Dermis lymphatic vessel endothelial cell (primary cell): ENCODE measurements around the gene RBM23. TPM values are rescaled to one million over a fixed set of nuclear protein-coding genes. Genes with fewer than 3 reads are reported as not detected.

Experiments
- total RNA-seq: library from RNA; depleted of rRNA; stranded (reverse); fragments of >200 nt; gene quantifications from 2 replicates; pipeline ENCODE4 v1.2.1, GENCODE V29; 2014

Gene RBM23
- 49.2 and 55.0 TPM in 2 replicates for total RNA-seq

DNA sequence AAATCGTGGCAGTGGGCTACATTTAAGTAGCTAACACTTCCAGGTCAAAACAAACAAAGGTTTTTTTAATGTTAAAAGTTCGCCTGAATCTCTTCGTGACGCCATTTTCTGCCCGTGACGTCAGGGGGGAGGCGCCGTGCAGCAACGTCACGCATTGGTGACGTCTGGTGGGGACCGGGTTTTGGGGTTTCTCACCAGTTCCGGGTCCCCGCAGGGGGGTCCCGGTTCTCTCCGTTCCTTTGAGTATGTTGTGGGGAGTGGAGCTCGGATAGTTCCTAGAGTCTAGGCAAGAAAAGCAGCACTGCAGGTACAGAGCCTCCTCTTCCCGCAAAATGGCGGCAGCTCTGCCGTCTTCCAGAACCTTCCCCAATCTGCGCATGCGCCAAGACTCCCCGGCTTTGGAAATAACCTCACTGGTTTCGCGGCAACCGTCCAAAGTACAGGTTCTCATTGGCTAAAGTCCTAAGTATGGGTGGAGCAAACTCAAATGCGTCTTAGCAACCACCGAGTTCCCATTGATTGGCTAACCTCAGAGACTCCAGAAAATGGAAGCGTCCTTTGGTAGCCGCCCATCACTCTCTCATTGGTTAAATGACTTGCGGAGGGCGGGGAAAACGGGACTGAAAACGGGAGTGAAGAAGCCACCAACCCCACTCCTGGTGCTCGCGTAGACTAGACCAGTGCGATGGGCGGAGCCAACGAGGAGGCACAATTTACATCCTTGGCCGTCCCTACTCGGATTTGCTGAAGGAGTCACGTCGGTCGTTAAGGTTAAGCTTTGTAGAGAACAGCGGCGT lies at the start of gene RBM23:
TSS of gene RBM23 (minus strand) at position 346 of the 797 bp plus-strand sequence.

DNA sequence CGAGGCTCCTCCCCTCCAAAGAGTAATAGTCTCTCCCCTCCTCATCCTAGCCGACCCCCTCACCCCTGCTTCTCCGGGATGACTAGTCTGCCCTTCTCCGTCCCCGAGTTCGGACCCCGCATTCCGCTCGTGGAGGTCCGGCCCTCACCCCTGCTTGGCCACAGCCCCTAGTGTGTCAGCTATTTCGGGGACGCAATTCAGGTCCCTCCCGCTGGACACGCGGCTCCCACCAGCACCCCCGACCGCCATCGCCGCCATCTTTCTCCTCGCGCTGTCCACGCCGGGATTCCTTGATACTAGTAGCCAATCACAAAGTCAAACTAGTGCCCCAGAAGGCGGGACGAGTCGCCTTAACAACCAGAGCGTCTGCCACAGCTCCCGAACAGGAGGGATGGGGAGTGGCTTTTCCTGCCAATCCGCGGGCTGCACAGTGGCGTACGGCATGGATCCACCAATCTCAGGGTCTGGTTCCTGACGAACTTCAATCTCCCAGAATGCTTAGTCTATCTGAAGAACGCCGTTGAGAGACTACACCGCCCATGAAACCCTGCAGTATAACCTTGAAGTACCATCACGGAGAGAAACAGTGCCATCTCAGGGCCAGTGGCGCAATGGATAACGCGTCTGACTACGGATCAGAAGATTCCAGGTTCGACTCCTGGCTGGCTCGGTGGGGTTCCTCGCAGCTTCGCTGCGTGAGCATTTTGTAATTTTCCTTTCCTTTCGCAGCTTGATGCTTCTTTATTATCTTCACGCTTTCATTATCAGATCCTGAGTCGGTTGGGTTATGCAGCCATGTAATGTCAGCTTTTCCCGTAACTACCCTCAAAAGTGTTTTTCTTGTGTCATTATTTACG lies 10.4 kb upstream of the RBM23 start, which contains the start of gene PRMT5:
TSS of gene PRMT5 (minus strand) at position 273 of the 857 bp plus-strand sequence. CDS start at position 258, 15 bp downstream.

DNA sequence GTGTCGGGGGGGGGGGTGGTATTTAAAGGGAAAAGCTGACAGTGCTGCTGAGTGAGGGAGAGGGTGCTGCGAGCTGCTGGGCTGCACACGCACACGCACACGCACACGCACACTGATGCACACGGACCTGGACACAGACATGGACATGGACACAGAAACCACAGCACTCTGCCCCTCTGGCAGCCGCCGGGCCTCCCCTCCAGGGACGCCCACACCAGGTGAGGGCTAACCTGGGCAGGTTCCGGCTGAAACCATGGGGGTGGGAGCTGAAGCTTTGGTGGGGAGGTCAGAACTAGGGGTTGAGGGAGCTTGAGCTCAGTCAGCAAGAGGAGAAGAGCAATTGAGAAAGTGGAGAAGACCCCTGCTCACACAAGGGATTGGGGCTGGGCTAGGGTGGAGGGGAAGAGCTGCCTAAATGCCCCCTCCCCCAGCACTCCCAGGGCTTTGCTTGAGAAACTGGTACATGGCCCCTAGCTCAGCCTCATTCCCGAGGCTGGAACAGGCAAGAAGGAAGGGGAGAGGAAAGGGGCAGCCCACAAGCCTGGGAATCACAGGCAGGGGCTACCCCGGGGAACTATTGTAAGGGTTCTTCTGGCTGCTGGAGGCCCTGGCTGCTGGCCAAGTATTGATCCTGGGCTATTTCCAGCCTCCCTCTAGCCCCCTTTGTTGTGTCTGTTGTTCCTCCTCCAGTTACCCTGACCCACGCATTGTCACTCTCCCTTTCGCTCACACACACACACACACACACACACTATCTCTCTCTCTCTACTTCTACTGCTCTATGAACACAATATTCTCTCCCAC lies 35.6 kb downstream of the RBM23 start, which contains the start of gene REM2:
TSS of gene REM2 (plus strand) at position 50 of the 804 bp plus-strand sequence. CDS start at position 116, 66 bp downstream.

DNA sequence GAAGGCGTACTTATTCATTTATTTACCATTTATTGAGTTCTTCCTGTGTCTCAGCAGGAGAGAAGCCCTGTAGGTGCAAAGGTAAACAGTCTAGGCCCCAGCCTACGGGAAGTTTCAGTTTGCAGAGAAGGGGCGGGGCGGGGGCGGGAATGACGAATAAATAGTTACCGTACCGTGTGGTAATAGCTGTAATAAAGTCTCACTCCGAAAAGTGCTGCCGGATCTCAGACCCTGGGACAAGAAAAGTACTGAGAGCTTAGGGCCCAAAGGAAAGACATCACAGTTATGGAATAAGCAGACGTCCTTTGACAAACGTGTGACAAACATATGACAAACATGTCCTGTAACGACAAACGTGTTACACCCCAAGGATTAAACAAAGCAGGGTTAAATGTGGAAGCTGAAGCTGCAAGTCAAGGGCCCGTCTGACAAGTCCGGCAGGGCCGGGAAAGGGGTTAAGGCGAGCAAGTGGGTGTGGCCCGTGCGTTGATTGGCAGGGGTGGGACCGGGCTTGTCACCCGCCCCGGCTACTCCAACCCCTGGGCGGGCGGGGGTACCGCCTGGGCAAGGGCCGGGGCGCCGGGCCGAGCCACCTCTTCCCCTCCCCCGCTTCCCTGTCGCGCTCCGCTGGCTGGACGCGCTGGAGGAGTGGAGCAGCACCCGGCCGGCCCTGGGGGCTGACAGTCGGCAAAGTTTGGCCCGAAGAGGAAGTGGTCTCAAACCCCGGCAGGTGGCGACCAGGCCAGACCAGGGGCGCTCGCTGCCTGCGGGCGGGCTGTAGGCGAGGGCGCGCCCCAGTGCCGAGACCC lies 47.5 kb downstream of the RBM23 start, which contains the start of gene LRP10:
TSS of gene LRP10 (plus strand) at position 517 of the 809 bp plus-strand sequence. CDS start 564 bp downstream, outside the sequence.

Other genes with a start within 250 kb of the RBM23 start
- 41.2 and 63.3 TPM in 2 replicates for gene OXA1L, start 152.5 kb downstream of the RBM23 start, total RNA-seq
- gene SLC7A7, start 103.7 kb downstream of the RBM23 start, total RNA-seq = 4.1 and 5.3 TPM in 2 replicates
- gene MRPL52, start 89.3 kb downstream of the RBM23 start, total RNA-seq = 34.1 and 35.0 TPM in 2 replicates
- 51.7 and 95.7 TPM in 2 replicates for gene MMP14, start 82.6 kb downstream of the RBM23 start, total RNA-seq
- 40.7 and 42.5 TPM in 2 replicates for gene LRP10, start 47.4 kb downstream of the RBM23 start, total RNA-seq
- gene REM2, start 35.9 kb downstream of the RBM23 start, total RNA-seq = under 0.01 TPM in 1 of 2 replicates, not detected in the other
- gene PRMT5, start 10.2 kb upstream of the RBM23 start, total RNA-seq = 34.6 and 42.8 TPM in 2 replicates
- 14.3 and 21.7 TPM in 2 replicates for gene HAUS4, start 37.9 kb upstream of the RBM23 start, total RNA-seq
- 16.9 and 42.6 TPM in 2 replicates for gene AJUBA, start 63.4 kb upstream of the RBM23 start, total RNA-seq
- 5.1 and 6.1 TPM in 2 replicates for gene C14orf93, start 91.0 kb upstream of the RBM23 start, total RNA-seq
- 185 and 196 TPM in 2 replicates for gene PSMB5, start 115.8 kb upstream of the RBM23 start, total RNA-seq
- gene PSMB11, start 123.1 kb upstream of the RBM23 start, total RNA-seq = not detected in 2 replicates
- gene CDH24, start 138.4 kb upstream of the RBM23 start, total RNA-seq = 0.54 and 0.69 TPM in 2 replicates
- gene ACIN1, start 176.0 kb upstream of the RBM23 start, total RNA-seq = 44.0 and 56.1 TPM in 2 replicates
- 43.2 and 50.3 TPM in 2 replicates for gene C14orf119, start 176.4 kb upstream of the RBM23 start, total RNA-seq
- not detected in 2 replicates for gene CIROP, start 185.8 kb upstream of the RBM23 start, total RNA-seq
- gene CEBPE, start 200.1 kb upstream of the RBM23 start, total RNA-seq = not detected in 2 replicates